HUDEP-2 (cell line): ENCODE data around the gene TAX1BP3.

Experiments used
- DNase-seq, 76 experiments: peaks; one replicate each; lab custom pipeline; 2025; ENCODE audit not compliant: unreplicated experiment in 76 of 76; lab: John Stamatoyannopoulos, UW

TAX1BP3 gene

DNA sequence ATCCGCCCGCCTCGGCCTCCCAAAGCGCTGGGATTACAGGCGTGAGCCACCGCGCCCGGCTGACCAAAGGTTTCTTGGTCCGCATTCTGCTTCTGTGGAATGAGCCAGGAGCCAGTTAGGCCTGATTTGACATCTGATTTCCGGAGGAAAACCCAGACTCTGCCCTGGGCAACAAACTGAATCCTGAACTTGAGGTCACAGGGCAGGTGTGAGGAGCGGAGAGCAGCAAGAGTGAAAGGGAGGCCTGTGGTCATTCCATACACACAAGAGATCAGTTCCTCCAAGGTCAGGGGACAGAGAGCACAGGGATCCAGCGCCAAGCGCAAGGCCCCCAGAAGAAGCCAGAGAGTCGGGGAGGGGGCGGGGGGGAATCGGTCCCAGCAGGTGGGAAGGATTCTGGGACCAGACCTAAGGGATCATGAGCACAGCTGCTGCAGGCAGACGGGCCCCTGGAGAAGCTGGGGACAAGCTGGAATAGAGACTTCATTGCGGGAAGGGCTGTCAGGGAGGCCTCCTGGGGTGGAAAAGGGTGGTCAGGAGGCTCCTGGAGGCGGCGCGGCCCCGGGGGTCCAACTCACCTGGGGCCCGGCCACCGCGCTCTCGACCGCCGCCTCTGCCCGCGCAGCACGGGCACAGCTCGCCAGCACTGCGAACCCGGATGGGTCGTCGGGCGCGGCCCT is 32.8 kb downstream of the TAX1BP3 start:
- no peak for DNase-seq

DNA sequence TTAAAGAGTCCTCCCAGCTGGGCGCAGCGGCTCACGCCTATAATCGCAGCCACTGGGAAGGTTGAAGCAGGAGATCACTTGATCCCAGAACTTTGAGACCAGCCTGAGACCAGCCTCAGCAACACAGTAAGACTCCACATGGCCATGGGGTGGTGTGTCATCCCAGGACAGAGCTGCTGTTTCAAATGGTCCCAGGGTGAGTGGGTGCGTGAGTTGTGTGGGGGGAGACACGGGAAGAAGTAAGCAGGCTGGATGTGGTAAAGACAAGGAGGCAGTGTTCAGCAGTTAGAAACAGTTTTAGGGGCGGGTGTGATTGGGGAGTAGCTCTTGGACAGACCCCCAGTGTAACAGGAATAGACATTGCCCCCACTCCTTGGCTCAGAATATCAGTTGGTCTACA is 36.1 kb downstream of the TAX1BP3 start:
- DNase-seq, result no peak

DNA sequence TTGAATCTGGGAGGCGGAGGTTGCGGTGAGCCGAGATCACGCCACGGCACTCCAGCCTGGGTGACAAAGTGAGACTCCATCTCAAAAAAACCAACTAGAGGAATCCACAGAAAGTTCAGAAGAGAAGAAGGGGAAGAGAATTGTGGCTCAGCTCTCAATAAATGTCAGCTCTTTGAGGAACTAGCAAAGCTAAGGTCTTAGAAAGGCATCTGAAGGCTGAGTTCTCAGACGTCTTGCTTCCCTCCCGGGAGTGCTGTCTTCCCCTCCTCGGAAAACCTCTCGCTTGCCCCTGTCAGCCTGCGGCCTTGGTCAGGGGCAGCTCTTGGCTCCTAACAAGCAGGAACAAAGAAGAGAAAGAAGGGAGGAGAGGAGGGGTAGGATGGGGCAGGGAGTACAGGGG is 37.6 kb downstream of the TAX1BP3 start:
- no peak for DNase-seq

DNA sequence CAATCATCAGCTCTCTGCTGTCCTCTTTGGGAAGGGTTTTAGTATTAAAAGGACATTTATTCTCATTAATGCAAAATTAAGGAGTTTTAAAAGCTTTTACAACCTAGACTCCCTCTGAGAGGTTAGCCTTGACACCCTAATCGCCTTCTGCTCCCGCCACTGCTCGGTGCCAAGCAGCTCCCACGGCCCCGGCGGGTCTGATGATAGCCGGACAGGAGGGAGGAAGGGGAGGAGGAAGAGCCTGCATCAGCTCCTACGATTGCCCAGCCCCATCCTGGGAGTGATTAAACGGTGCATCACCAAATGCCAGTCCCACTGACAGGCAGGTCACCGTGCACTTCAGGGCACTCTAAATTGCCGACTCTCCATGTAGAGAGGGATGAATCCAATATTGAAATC is 40.6 kb downstream of the TAX1BP3 start:
- no peak for DNase-seq

DNA sequence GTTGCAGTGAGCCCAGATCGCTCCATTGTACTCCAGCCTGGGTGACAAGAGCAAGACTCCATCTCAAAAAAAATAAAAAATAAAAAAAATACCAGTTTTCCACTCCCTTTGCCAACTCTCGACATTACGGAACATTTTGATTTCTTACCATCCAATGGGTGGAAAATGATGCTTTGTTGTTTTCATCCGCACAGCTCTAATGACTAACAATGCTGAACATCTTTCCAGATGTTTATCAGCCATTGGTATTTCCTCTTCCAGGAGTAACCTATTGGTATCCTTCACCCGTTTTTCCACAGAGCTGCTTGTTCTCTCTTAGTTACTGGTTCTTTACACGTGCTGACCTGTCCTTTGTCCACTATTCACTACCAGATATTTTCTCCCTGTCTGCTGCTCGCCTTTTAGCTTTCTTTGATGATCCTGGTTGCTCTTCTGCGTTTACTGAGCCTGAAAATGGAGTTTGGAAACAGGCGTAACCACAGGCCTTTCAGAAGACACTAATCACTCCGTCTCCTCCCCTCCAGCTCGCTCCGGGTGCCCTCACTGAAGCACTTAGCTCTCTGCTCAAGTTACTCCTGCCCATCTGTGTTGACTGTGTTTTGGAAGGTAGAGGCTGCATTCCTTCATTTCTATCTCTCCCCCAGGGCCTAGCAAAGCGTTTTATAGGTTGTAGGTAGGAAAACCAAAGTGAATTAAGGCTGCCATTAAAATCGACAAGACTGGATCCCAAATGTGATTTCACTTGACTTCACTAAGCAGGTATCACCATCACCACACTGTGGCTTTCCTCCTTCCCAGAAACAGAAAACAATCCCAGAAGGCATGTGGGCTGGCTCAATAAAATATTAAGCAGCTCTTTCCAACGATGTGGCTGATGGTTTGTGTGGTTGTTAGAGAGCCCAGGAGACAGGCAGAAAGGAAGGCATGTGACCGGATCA is 41.3 kb downstream of the TAX1BP3 start:
- no peak for DNase-seq

DNA sequence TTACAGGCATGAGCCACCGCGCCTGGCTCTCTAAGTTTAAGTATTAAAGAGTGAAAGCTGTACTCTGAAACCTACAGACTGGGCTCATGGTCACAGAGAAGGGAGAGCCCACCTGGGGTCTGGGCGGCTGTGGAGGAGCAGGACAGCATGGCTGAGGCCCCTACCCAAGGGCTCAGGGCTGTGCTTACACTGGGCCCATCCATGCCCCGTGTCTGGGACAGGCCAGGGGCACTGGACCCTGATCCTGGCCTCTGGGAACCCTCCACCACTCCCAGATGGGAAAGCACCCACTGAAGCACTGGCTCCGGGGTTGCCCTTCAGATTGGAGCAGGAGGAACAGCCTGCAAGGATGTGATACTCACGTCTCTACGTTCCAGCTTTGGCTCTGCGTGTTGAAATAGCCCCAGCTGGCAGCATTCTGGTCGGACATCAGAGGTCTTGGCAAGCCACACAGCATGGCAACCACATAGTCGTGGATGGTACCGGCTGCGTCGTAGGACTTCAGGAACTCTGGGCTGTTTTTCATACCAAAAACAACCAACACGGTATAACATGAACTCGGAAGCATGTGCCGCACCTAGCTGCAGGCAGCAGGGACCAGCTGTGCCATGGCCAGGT is 45.3 kb downstream of the TAX1BP3 start:
- DNase-seq, result no peak

DNA sequence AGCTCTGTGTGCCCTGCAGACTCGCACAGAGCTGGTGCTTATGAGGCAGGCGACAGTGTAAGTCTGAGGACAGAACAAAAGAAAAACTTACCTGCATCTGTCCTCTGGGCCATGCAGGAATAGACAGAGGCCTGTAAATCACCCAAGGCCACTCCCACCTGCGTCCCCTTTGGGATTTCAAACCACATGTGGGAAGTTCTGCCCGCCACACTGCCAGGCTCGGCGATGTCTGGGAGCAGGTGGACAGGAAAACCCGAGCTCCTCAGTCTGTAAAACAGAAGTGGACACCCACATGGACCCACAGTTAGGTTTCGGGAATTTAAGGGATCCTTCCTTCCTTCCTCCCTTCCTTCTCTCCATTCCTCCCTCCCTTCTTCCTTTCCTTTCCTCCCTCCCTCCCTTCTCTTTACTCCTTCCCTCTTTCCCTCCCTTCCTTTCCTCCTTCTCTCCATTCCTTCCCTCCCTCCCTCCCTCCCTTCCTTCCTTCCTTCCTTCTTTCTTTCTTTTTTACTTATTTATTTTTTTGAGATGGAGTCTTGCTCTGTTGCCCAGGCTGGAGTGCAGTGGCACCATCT is 47.1 kb downstream of the TAX1BP3 start:
- DNase-seq, result no peak

DNA sequence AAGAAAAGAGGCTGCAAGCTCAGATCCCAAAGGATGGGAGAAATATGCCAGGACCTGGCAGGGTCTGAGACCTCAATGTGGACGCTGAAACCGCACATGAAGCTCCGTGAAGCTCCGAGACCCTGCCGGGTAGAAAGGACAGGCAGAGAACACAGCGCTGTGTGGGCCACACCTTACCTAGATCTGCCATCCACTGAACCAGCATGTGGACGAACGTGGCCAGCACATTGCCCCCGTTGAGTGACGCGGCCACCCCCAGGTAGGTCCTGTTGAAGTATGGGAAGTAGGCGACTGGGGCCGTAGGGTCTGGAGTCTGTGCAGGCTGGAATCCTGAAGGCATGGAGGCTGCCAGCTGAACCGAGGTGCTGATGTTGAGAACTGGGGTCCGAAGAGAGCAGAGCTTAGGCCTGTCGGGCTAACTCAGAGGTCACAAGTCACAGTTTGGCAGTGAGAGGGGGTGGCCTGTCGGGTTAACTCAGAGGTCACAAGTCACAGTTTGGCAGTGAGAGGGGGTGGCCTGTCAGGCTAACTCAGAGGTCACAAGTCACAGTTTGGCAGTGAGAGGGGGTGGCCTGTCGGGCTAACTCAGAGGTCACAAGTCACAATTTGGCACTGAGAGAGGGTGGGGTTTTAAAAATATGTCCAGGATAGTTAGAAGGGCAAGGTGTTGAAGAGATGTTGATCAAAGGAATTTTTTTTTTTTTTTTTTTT is 53.1 kb downstream of the TAX1BP3 start:
- DNase-seq, result no peak

DNA sequence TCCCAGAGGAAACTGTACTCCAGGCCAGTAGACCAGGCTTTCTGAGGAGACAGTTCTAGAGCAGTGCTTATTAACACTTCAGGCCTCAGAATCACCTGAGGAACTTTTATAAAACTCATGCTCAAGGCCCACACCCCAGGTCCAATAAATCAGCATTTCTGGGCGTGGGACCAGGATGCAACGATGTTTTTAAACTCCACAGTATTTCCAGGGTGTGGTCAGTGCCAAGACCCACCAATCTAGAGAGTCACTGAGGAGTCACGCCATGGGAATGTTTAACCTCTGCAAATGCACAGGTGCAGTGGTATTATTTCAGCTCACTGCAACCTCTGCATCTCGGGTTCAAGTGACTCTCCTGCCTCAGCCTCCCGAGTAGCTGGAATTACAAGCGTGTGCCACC is 55.3 kb downstream of the TAX1BP3 start:
- no peak for DNase-seq
